H1 (cell line): ENCODE data around the gene TRPM1. TPM values are rescaled to one million over a fixed set of nuclear protein-coding genes. Genes with fewer than 3 reads are reported as not detected.

Experiments used
- CTCF ChIA-PET: fragments of 300-600 bp; sonication (Branson Sonifier 250); formaldehyde crosslinking; loops from one replicate; lab custom pipeline; 2021; ENCODE audit not compliant: partially characterized antibody; lab: Charles Lee
- POLR2A ChIA-PET: fragments of 300-600 bp; sonication (Branson Sonifier 250); formaldehyde crosslinking; loops from one replicate; lab custom pipeline; 2021; ENCODE audit warnings: inconsistent platforms; ENCODE audit not compliant: partially characterized antibody; lab: Charles Lee
- DNase-seq, 2 experiments: peaks; one replicate each; pipeline versions ENCODE4 v3.0.0 to v3.0.0-alpha.2; 2010 to 2022; ENCODE audit warnings: low spot score in 2 of 2, low read depth in 1 of 2, mixed read lengths in 1 of 2
- FAIRE-seq: peaks from 2 replicates; lab custom pipeline; 2011; peaks lifted over from hg19 to GRCh38; lab: Jason Lieb, UNC
- H2AFZ ChIP-seq: 2 replicates; pipeline ENCODE4 v1.8.1; 2012; ENCODE audit warnings: low read length, inconsistent platforms
- H2AK5ac ChIP-seq: 2 replicates; pipeline ENCODE4 v1.6.1; 2013; ENCODE audit warnings: low read depth, low read length
- H2BK120ac ChIP-seq: replicated peaks from 2 replicates; pipeline ENCODE3; 2013; ENCODE audit warnings: low read depth, low read length, inconsistent platforms
- H2BK12ac ChIP-seq: 2 replicates; pipeline ENCODE4 v1.6.1; 2013; ENCODE audit warnings: low read depth, low read length
- H2BK15ac ChIP-seq: 2 replicates; pipeline ENCODE4 v1.6.1; 2013; ENCODE audit warnings: low read length
- H2BK20ac ChIP-seq: 2 replicates; pipeline ENCODE4 v1.6.1; 2013; ENCODE audit warnings: low read length
- H2BK5ac ChIP-seq: 2 replicates; pipeline ENCODE4 v1.6.1; 2013; ENCODE audit warnings: low read depth, low read length
- H3K14ac ChIP-seq: 2 replicates; pipeline ENCODE4 v1.6.1; 2013; ENCODE audit warnings: inconsistent platforms; ENCODE audit not compliant: insufficient read length
- H3K18ac ChIP-seq: 2 replicates; pipeline ENCODE4 v1.6.1; 2013; ENCODE audit warnings: low read length; ENCODE audit errors: extremely low read depth
- H3K23ac ChIP-seq: 2 replicates; pipeline ENCODE4 v1.6.1; 2013; ENCODE audit warnings: inconsistent platforms; ENCODE audit not compliant: insufficient read length
- H3K23me2 ChIP-seq: 2 replicates; pipeline ENCODE4 v1.6.1; 2013; ENCODE audit warnings: low read depth, low read length
- H3K27ac ChIP-seq: 2 replicates; pipeline ENCODE4 v1.6.1; 2011; ENCODE audit warnings: low read depth, low read length, inconsistent platforms
- H3K27me3 ChIP-seq, 4 experiments: replicated peaks in 1 of 4; 1 replicate in 1 of 4; 2 replicates in 3 of 4; pipeline versions ENCODE4 v1.6.1 to v1.8.1; 2011 to 2013; ENCODE audit warnings: low read length in 3 of 4, mild to moderate bottlenecking in 3 of 4, inconsistent platforms in 2 of 4, mixed read lengths in 2 of 4, moderate library complexity in 1 of 4; ENCODE audit not compliant: control insufficient read depth in 3 of 4, insufficient read depth in 3 of 4; ENCODE audit errors: extremely low read depth in 1 of 4
- H3K36me3 ChIP-seq, 4 experiments: 2 replicates each; pipeline versions ENCODE4 v1.6.1 to v1.8.1; 2011 to 2013; ENCODE audit warnings: mild to moderate bottlenecking in 4 of 4, low read length in 3 of 4, moderate library complexity in 2 of 4, control low read depth in 1 of 4, inconsistent platforms in 1 of 4; ENCODE audit not compliant: insufficient read depth in 4 of 4, control insufficient read depth in 2 of 4
- H3K4ac ChIP-seq: replicated peaks from 2 replicates; pipeline ENCODE3; 2013; ENCODE audit warnings: low read length, low read depth, mixed read lengths, inconsistent platforms; ENCODE audit not compliant: insufficient read length
- H3K4me1 ChIP-seq, 4 experiments: replicated peaks in 1 of 4; 1 replicate in 1 of 4; 2 replicates in 3 of 4; pipeline versions ENCODE4 v1.6.1 to v1.8.1; 2011 to 2013; ENCODE audit warnings: low read length in 3 of 4, inconsistent platforms in 2 of 4, mixed read lengths in 1 of 4; ENCODE audit not compliant: insufficient read depth in 4 of 4, control insufficient read depth in 3 of 4
- H3K4me2 ChIP-seq, 2 experiments: 2 replicates each; pipeline versions ENCODE4 v1.6.1 to v1.8.1; 2011 to 2013; ENCODE audit warnings: low read depth in 2 of 2, low read length in 2 of 2, control low read depth in 1 of 2, inconsistent platforms in 1 of 2, mild to moderate bottlenecking in 1 of 2; ENCODE audit not compliant: insufficient read depth in 1 of 2
- H3K4me3 ChIP-seq, 4 experiments: fragments of 200-600, 300-600 bp in 1 of 4; sonication (generic), shearing (Covaris generic), sonication (Bioruptor Twin) in 1 of 4; 2 replicates each; pipeline versions ENCODE4 v1.5.1 to v1.8.1; 2011 to 2016; ENCODE audit warnings: low read length in 4 of 4, low read depth in 3 of 4, control low read depth in 2 of 4, inconsistent platforms in 2 of 4, mild to moderate bottlenecking in 2 of 4, mixed read lengths in 1 of 4, moderate library complexity in 1 of 4; ENCODE audit not compliant: insufficient read depth in 2 of 4; ENCODE audit errors: extremely low read depth in 1 of 4
- H3K56ac ChIP-seq: replicated peaks from 2 replicates; pipeline ENCODE3; 2013; ENCODE audit warnings: low read depth, mild to moderate bottlenecking, mixed read lengths, low read length, inconsistent platforms; ENCODE audit not compliant: insufficient read length
- H3K79me1 ChIP-seq: 2 replicates; pipeline ENCODE4 v1.6.1; 2013; ENCODE audit warnings: low read depth, low read length, control low read depth
- H3K79me2 ChIP-seq, 2 experiments: 2 replicates each; pipeline versions ENCODE4 v1.6.1 to v1.8.1; 2012 to 2013; ENCODE audit warnings: low read length in 2 of 2, mild to moderate bottlenecking in 2 of 2, inconsistent platforms in 1 of 2; ENCODE audit not compliant: insufficient read depth in 2 of 2, control insufficient read depth in 1 of 2
- H3K9ac ChIP-seq, 4 experiments: replicated peaks in 1 of 4; 1 replicate in 1 of 4; 2 replicates in 3 of 4; pipeline versions ENCODE4 v1.6.1 to v1.8.1; 2011 to 2013; ENCODE audit warnings: low read depth in 3 of 4, low read length in 3 of 4, control low read depth in 2 of 4, mild to moderate bottlenecking in 2 of 4, moderate library complexity in 2 of 4, inconsistent platforms in 1 of 4; ENCODE audit errors: extremely low read depth in 1 of 4
- H3K9me3 ChIP-seq, 2 experiments: 2 replicates each; pipeline versions ENCODE4 v1.6.1 to v1.8.1; 2012 to 2013; ENCODE audit warnings: mild to moderate bottlenecking in 2 of 2, moderate library complexity in 2 of 2, control low read depth in 1 of 2, inconsistent platforms in 1 of 2, low read depth in 1 of 2, low read length in 1 of 2, mixed read lengths in 1 of 2; ENCODE audit not compliant: insufficient read depth in 2 of 2
- H4K20me1 ChIP-seq, 2 experiments: replicated peaks in 1 of 2; 2 replicates each; pipeline versions ENCODE3 to v1.8.1; 2011 to 2013; ENCODE audit warnings: inconsistent platforms in 2 of 2, low read length in 2 of 2, mild to moderate bottlenecking in 1 of 2; ENCODE audit not compliant: insufficient read depth in 2 of 2, control insufficient read depth in 1 of 2
- H4K5ac ChIP-seq: 2 replicates; pipeline ENCODE4 v1.6.1; 2013; ENCODE audit warnings: low read length, low read depth, mixed read lengths, inconsistent platforms; ENCODE audit not compliant: insufficient read length
- H4K8ac ChIP-seq: 2 replicates; pipeline ENCODE4 v1.8.0; 2013; ENCODE audit warnings: mild to moderate bottlenecking, moderate library complexity, low read length, inconsistent platforms; ENCODE audit not compliant: insufficient read depth; ENCODE audit errors: extremely low read depth
- H4K91ac ChIP-seq: replicated peaks from 2 replicates; pipeline ENCODE3; 2013; ENCODE audit warnings: low read length, mixed read lengths, inconsistent platforms; ENCODE audit not compliant: insufficient read length
- CBX8 ChIP-seq: fragments of 300-800, 300-1000 bp; sonication (generic); IDR thresholded peaks from 2 replicates; pipeline ENCODE4 v1.7.1; 2016; ENCODE audit warnings: low read depth, low read length, borderline replicate concordance
- CREB1 ChIP-seq: IDR thresholded peaks from 2 replicates; pipeline ENCODE4 v1.6.1; 2012; ENCODE audit warnings: inconsistent platforms
- CTBP2 ChIP-seq: IDR thresholded peaks from 2 replicates; pipeline ENCODE4 v1.7.0; 2011; ENCODE audit warnings: borderline replicate concordance, mild to moderate bottlenecking, moderate library complexity, mixed read lengths, low read length; ENCODE audit not compliant: insufficient read depth, insufficient read length
- EP300 ChIP-seq, 2 experiments: IDR thresholded peaks; 1 replicate in 1 of 2; 2 replicates in 1 of 2; pipeline ENCODE4 v1.6.1; 2011 to 2012; ENCODE audit warnings: low read depth in 2 of 2, low read length in 2 of 2, mild to moderate bottlenecking in 2 of 2, borderline replicate concordance in 1 of 2, inconsistent platforms in 1 of 2, moderate library complexity in 1 of 2
- JUN ChIP-seq: IDR thresholded peaks from 2 replicates; pipeline ENCODE4 v1.6.1; 2011; ENCODE audit warnings: low read depth, mild to moderate bottlenecking, improper control_type of control experiment, low read length
- JUND ChIP-seq: IDR thresholded peaks from 2 replicates; pipeline ENCODE4 v1.6.1; 2011; ENCODE audit warnings: mild to moderate bottlenecking, improper control_type of control experiment, low read length
- POU5F1 ChIP-seq: IDR thresholded peaks from 2 replicates; pipeline ENCODE4 v1.6.1; 2011; ENCODE audit warnings: low read depth, mild to moderate bottlenecking, low read length, moderate library complexity
- SIRT6 ChIP-seq: IDR thresholded peaks from one replicate; pipeline ENCODE4 v1.7.1; 2012; ENCODE audit warnings: low read length, inconsistent platforms
- TAF7 ChIP-seq: optimal IDR thresholded peaks from 2 replicates; pipeline ENCODE3; 2011; ENCODE audit warnings: low read depth, mild to moderate bottlenecking, inconsistent platforms, low read length, moderate library complexity, borderline replicate concordance
- WGBS, 2 experiments: shearing (Covaris generic) in 1 of 2; methylation state at CpG; one replicate each; pipeline versions ENCODE4 v1.1.6 to v1.1.7; 2013 to 2015; ENCODE audit warnings: low lambda C conversion rate in 2 of 2, mixed read lengths in 2 of 2, inconsistent platforms in 1 of 2, low coverage in 1 of 2, missing lambda C conversion rate in 1 of 2; ENCODE audit not compliant: insufficient replicate concordance in 2 of 2, insufficient coverage in 1 of 2, insufficient read length in 1 of 2; ENCODE audit errors: extremely low coverage in 1 of 2, missing lambda C conversion rate in 1 of 2; 5-methylcytosine and 5-hydroxymethylcytosine counted together
- polyA plus RNA-seq, 7 experiments: library from polyadenylated mRNA; depleted of rRNA in 3 of 7; stranded (reverse) in 5 of 7; unstranded in 2 of 7; fragments of >200 nt in 5 of 7; fragments of 200-250 nt in 2 of 7; gene quantifications; 1 replicate in 5 of 7; 2 replicates in 1 of 7; 4 replicates in 1 of 7; pipeline versions ENCODE4 v1.2.1 to v1.2.3, GENCODE V29; 2011 to 2013; ENCODE audit warnings: missing spikeins in 2 of 7, mixed read lengths in 2 of 7
- total RNA-seq: library from RNA; stranded (reverse); fragmentation: NEBNext Ultra II Directional; extraction: Animal tissue kit (Norgen Biotek cat#: 25700); gene quantifications from 2 replicates; pipeline ENCODE4 v1.2.1, GENCODE V29; 2021

TRPM1 gene
- total and polyA plus RNA-seq, 2 of the 8 experiments (the other 6 are each of a cell fraction or from before 2014, with no cell fraction given): 0.05 TPM; not detected in 1

GRCh38 chr15:31023841-31024240 is 77.7 kb downstream of the TRPM1 start:
- Histone ChIP-seq H4K5ac (no peak overlapping the region), H4K91ac (no peak overlapping the region), H4K8ac (no peak overlapping the region), H3K23me2 (no peaks in the 10 kb centered on the region), H3K79me2 (no peaks in the 10 kb centered on the region), H3K56ac (no peak overlapping the region), H3K9ac (no peak overlapping the region), H2AFZ (no peak overlapping the region), H2BK15ac (no peak overlapping the region), H3K4me3 (no peak overlapping the region), H3K9me3 (no peaks in the 10 kb centered on the region), H2BK12ac (peak overlapping the region; percentile 98), H3K18ac (no peak overlapping the region), H2BK120ac (peak overlapping the region; percentile 16), H3K4ac (peak overlapping the region; percentile 10), H3K79me1 (no peaks in the 10 kb centered on the region), H3K4me2 (peak overlapping the region in 1 of 2 experiments; percentile 72; a peak in 1 of 4 replicates), H2AK5ac (peak overlapping the region; percentile 89), H3K27me3 (no peaks in the 10 kb centered on the region; a peak in 1 of 7 replicates), H3K27ac (no peak overlapping the region), H3K36me3 (no peaks in the 10 kb centered on the region), H4K20me1 (no peaks in the 10 kb centered on the region), H2BK20ac (peak overlapping the region; percentile 77; the same call in 1 of the 2 replicates), H3K23ac (no peak overlapping the region), H3K4me1 (peaks cover 0 to 12% (median 7%) of the 10 kb centered on the region in 4 experiments; a peak in 6 of 7 replicates), H2BK5ac (peak overlapping the region; percentile 86), H3K14ac (no peak overlapping the region)
- no peak for TF ChIP-seq SIRT6
- TF ChIP-seq CREB1: no peak
- TF ChIP-seq CBX8: no peak
- TF ChIP-seq POU5F1: no peak
- TF ChIP-seq TAF7: no peak
- no peak for TF ChIP-seq EP300 (IDR thresholded peaks at IDR 0.05; ENCODE audit: borderline replicate concordance in 1 of 2, low read depth in 2 of 2, low read length in 2 of 2)
- TF ChIP-seq JUN: no peak
- TF ChIP-seq CTBP2: no peak
- TF ChIP-seq JUND: no peak
- 85% methylated on average over 5 of the region's 5 CpGs; no CpG with 5 or more reads in 1 of the 2 experiments for WGBS, 2 experiments
- DNase-seq: no peak
- ChIA-PET POLR2A (interaction anchor here (1.6 to 3.1 kb wide), 2 partner anchors 10 to 121 kb away, joined by 5 to 8 read pairs; partner anchors contain the start of gene FAN1), CTCF (interaction anchor here (1.1 to 2.8 kb wide), 4 partner anchors 10 to 106 kb away, joined by 3 to 9 read pairs (median 4); partner anchors contain the start of gene TRPM1)
- no peak for FAIRE-seq
